K562 treated with DMSO at 1 percent for 24 hours (cell line): Measurements from ENCODE around the gene SAMD15. TPM values are rescaled to one million over a fixed set of nuclear protein-coding genes. Genes with fewer than 3 reads are reported as not detected.

Experiments
- total RNA-seq: library from RNA; unstranded; fragments of 300-600 nt; gene quantifications from 2 replicates; pipeline ENCODE4 v1.2.3, GENCODE V29; 2022; ENCODE audit warnings: low read depth; ENCODE audit not compliant: insufficient read depth

SAMD15 gene
- total RNA-seq: 0.29 and 2.4 TPM in 2 replicates

DNA sequence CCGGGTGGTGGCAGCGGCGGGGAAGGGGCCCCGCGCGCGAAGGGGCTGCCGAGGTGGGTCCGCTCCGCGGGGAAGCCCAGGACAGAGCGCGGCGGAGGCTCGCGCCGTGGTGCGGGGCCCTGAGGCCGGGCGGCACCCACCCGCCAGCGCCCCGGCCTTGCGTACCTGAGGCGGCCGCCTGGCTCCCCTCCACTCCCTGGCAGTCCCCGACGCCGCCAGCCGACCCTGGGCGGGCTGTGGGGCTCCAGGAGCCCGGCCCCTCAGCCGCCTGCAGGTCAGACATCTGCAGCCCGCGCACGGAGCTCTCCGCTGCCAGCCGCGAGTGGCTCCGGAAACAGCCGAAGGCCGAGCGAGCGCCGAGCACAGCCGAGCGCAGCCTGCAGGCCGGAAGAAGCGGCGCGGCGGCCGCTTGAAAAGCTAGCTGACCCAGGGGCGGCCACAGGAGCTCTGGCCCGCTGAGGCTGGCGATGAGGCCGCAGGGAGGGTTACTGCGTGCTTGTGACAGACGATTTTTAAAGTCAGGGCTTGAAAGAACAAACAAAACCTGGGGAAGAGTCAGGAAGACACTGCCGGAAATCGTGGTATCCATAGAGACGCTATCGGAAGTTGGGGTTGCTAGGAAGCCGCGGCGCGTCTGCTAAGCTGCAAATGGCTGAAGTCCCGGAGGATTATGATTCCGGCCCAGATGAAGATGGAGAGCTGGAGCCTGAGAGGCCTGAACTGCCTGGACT lies at the start of gene SAMD15, which contains the start of gene TMED8:
Gene SAMD15, plus strand, starts transcription at position 609 of the 731 bp plus-strand sequence. Its CDS starts 40 bp downstream, at position 649.
Gene TMED8, minus strand, starts transcription at position 324 of the 731 bp plus-strand sequence. Its CDS starts 41 bp downstream, at position 283.

DNA sequence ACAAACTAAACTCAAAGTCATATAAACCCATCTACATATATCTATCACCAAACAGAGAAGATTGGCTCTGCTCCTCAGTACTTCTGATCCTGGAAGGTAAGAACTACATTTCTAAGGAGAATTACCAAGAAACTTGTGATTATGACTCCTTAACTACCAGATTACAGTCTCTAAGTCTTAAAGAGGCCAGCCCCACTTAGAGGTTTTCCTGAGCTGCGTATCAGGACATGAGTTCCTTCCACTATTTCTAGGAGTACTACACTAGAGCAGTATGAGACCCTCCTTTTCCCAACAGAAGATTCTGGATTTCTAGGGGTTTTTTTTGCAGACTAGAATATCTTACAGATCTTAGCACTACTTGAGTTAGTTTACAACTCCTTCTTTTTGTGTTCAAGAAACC lies 46.2 kb downstream of the SAMD15 start, which contains the start of gene NOXRED1:
Gene NOXRED1, minus strand, starts transcription at position 101 of the 400 bp plus-strand sequence. CDS start 634 bp downstream, outside the sequence.

Other genes starting within 250 kb of the SAMD15 start
- not detected in 2 replicates for gene ZDHHC22, start 235.6 kb upstream of the SAMD15 start, total RNA-seq
- not detected in 2 replicates for gene TMEM63C, start 195.6 kb upstream of the SAMD15 start, total RNA-seq
- gene NGB, start 106.2 kb upstream of the SAMD15 start, total RNA-seq: not detected in 2 replicates
- gene POMT2, start 56.5 kb upstream of the SAMD15 start, total RNA-seq: 6.8 and 7.3 TPM in 2 replicates
- 37.8 and 39.4 TPM in 2 replicates for gene GSTZ1, start 56.3 kb upstream of the SAMD15 start, total RNA-seq
- 5.5 and 7.1 TPM in 2 replicates for gene TMED8, start 285 bp upstream of the SAMD15 start, total RNA-seq
- 0.23 TPM in 1 of 2 replicates, not detected in the other for gene NOXRED1, start 46.1 kb downstream of the SAMD15 start, total RNA-seq
- 13.6 TPM in 2 replicates for gene VIPAS39, start 80.2 kb downstream of the SAMD15 start, total RNA-seq
- gene AHSA1, start 80.7 kb downstream of the SAMD15 start, total RNA-seq: 65.7 and 79.4 TPM in 2 replicates
- not detected in 2 replicates for gene ISM2, start 121.4 kb downstream of the SAMD15 start, total RNA-seq
- 9.1 and 10.9 TPM in 2 replicates for gene SPTLC2, start 239.3 kb downstream of the SAMD15 start, total RNA-seq